HCT116 (cell line): ENCODE results near the gene BTBD9. TPM values are rescaled to one million over a fixed set of nuclear protein-coding genes. Genes with fewer than 3 reads are reported as not detected.

Experiments
- ATAC-seq: fragments of 200-7000 bp; cut with Tn5 transposase; 2 replicates; pipeline ENCODE4 v1.9.1; 2020; ENCODE audit warnings: mild to moderate bottlenecking, moderate library complexity
- BruUV-seq: library from RNA; stranded (reverse); fragments of 400-500 nt; replicated peaks from 2 replicates; lab custom pipeline; 2021; lab: Mats Ljungman, UMichigan
- CTCF ChIA-PET: fragments of 300-600 bp; sonication (Branson Sonifier 250); formaldehyde crosslinking; loops from one replicate; lab custom pipeline; 2021; ENCODE audit warnings: antibody characterized with exemption; lab: Charles Lee
- POLR2A ChIA-PET: fragments of 300-600, 350-600 bp; sonication (Branson Sonifier 250); formaldehyde crosslinking; loops from one replicate; lab custom pipeline; 2021; ENCODE audit warnings: antibody characterized with exemption; lab: Charles Lee
- RAD21 ChIA-PET, 2 experiments: fragments of 300-600 bp; sonication (Branson Sonifier 250); formaldehyde crosslinking; loops; one replicate each; lab custom pipeline; 2023; ENCODE audit warnings: low total read pairs in 2 of 2; ENCODE audit not compliant: uncharacterized antibody in 2 of 2, unreplicated experiment in 2 of 2, low non-redundant PET in 1 of 2; lab: Charles Lee
- DNase-seq: peaks from one replicate; pipeline ENCODE4 v3.0.0-alpha.2; 2010; ENCODE audit warnings: low read depth, low spot score
- H2AFZ ChIP-seq: fragments of 200-600 bp; shearing (Covaris generic), sonication (generic); 2 replicates; pipeline ENCODE4 v1.6.1; 2017; ENCODE audit warnings: low read depth, mixed run types, mixed read lengths, antibody characterized with exemption, low read length; ENCODE audit not compliant: poor library complexity, severe bottlenecking
- H3K27ac ChIP-seq: 2 replicates; pipeline ENCODE4 v1.5.1; 2012; ENCODE audit warnings: low read depth, low read length
- H3K27me3 ChIP-seq: fragments of 200-600 bp; sonication (generic); 2 replicates; pipeline ENCODE4 v1.6.1; 2016; ENCODE audit warnings: mixed run types, low read length, mixed read lengths; ENCODE audit not compliant: insufficient read depth
- H3K36me3 ChIP-seq, 2 experiments: fragments of 200-500 bp in 1 of 2; fragments of 200-600 bp in 1 of 2; sonication (Bioruptor generic) in 1 of 2; sonication (generic) in 1 of 2; 2 replicates each; pipeline versions ENCODE4 v1.5.1 to v1.6.1; 2014 to 2016; ENCODE audit warnings: low read length in 2 of 2, inconsistent platforms in 1 of 2, mixed read lengths in 1 of 2, mixed run types in 1 of 2; ENCODE audit not compliant: insufficient read depth in 2 of 2, control insufficient read depth in 1 of 2
- H3K4me1 ChIP-seq, 2 experiments: fragments of 200-600 bp in 1 of 2; sonication (generic) in 1 of 2; 2 replicates each; pipeline versions ENCODE4 v1.5.1 to v1.6.1; 2012 to 2017; ENCODE audit warnings: low read length in 2 of 2, inconsistent platforms in 1 of 2, mild to moderate bottlenecking in 1 of 2, mixed read lengths in 1 of 2, mixed run types in 1 of 2, moderate library complexity in 1 of 2; ENCODE audit not compliant: insufficient read depth in 2 of 2, control insufficient read depth in 1 of 2
- H3K4me2 ChIP-seq: fragments of 200-600 bp; sonication (generic); 2 replicates; pipeline ENCODE4 v1.6.1; 2017; ENCODE audit warnings: mixed run types, low read length, mixed read lengths
- H3K4me3 ChIP-seq, 2 experiments: fragments of 200-600 bp in 1 of 2; sonication (generic) in 1 of 2; replicated peaks in 1 of 2; 2 replicates each; pipeline ENCODE4 v1.5.1; 2011 to 2016; ENCODE audit warnings: low read length in 2 of 2, control low read depth in 1 of 2, low read depth in 1 of 2, mild to moderate bottlenecking in 1 of 2, mixed read lengths in 1 of 2, mixed run types in 1 of 2
- H3K79me2 ChIP-seq: fragments of 200-600 bp; sonication (generic); 2 replicates; pipeline ENCODE4 v1.6.1; 2017; ENCODE audit warnings: mild to moderate bottlenecking, mixed run types, low read length, moderate library complexity, mixed read lengths; ENCODE audit not compliant: insufficient read depth
- H3K9ac ChIP-seq: fragments of 200-600 bp; sonication (generic); 2 replicates; pipeline ENCODE4 v1.6.1; 2016; ENCODE audit warnings: low read length, mixed read lengths
- H3K9me2 ChIP-seq: fragments of 200-600 bp; sonication (generic), shearing (Covaris generic); 2 replicates; pipeline ENCODE4 v1.6.1; 2017; ENCODE audit warnings: mixed run types, mild to moderate bottlenecking, moderate library complexity; ENCODE audit not compliant: insufficient read depth
- H3K9me3 ChIP-seq, 2 experiments: fragments of 200-500 bp in 1 of 2; fragments of 200-600 bp in 1 of 2; sonication (Bioruptor generic) in 1 of 2; sonication (generic) in 1 of 2; 2 replicates each; pipeline ENCODE4 v1.6.1; 2014 to 2017; ENCODE audit warnings: low read length in 2 of 2, mixed read lengths in 2 of 2, inconsistent platforms in 1 of 2, low read depth in 1 of 2, mild to moderate bottlenecking in 1 of 2, mixed run types in 1 of 2, moderate library complexity in 1 of 2; ENCODE audit not compliant: control insufficient read depth in 1 of 2, insufficient read depth in 1 of 2
- H4K20me1 ChIP-seq: fragments of 200-600 bp; sonication (generic), shearing (Covaris generic); 2 replicates; pipeline ENCODE4 v1.6.1; 2017; ENCODE audit warnings: mixed run types, mild to moderate bottlenecking, moderate library complexity; ENCODE audit not compliant: insufficient read depth
- ATF3 ChIP-seq: IDR thresholded peaks from 2 replicates; pipeline ENCODE4 v1.6.1; 2012
- CBX3 ChIP-seq: IDR thresholded peaks from 2 replicates; pipeline ENCODE4 v1.6.1; 2012; ENCODE audit warnings: low read depth
- CEBPB ChIP-seq: IDR thresholded peaks from 2 replicates; pipeline ENCODE4 v1.6.1; 2012; ENCODE audit warnings: low read depth
- EGR1 ChIP-seq: IDR thresholded peaks from 2 replicates; pipeline ENCODE4 v1.6.1; 2012; ENCODE audit warnings: low read depth
- ELF1 ChIP-seq: IDR thresholded peaks from 2 replicates; pipeline ENCODE4 v1.6.1; 2012; ENCODE audit warnings: low read depth, borderline replicate concordance
- EZH2 ChIP-seq: fragments of 200-600 bp; sonication (generic); IDR thresholded peaks from 2 replicates; pipeline ENCODE4 v1.6.1; 2017; ENCODE audit warnings: antibody characterized with exemption, mixed run types
- FOSL1 ChIP-seq: IDR thresholded peaks from 2 replicates; pipeline ENCODE4 v1.6.1; 2012; ENCODE audit warnings: low read depth
- JUND ChIP-seq: IDR thresholded peaks from 2 replicates; pipeline ENCODE4 v1.6.1; 2012
- MAX ChIP-seq: IDR thresholded peaks from 2 replicates; pipeline ENCODE4 v1.6.1; 2012
- POLR2AphosphoS5 ChIP-seq: IDR thresholded peaks from 2 replicates; pipeline ENCODE4 v1.6.1; 2011; ENCODE audit warnings: mild to moderate bottlenecking, low read depth, low read length, moderate library complexity
- RAD21 ChIP-seq: IDR thresholded peaks from 2 replicates; pipeline ENCODE4 v1.6.1; 2012; ENCODE audit warnings: low read depth, mild to moderate bottlenecking
- SP1 ChIP-seq: IDR thresholded peaks from 2 replicates; pipeline ENCODE4 v1.6.1; 2012; ENCODE audit warnings: low read depth
- SRF ChIP-seq: IDR thresholded peaks from 2 replicates; pipeline ENCODE4 v1.6.1; 2012; ENCODE audit warnings: low read depth
- YY1 ChIP-seq: IDR thresholded peaks from 2 replicates; pipeline ENCODE4 v1.6.1; 2011; ENCODE audit warnings: low read length, low read depth, moderate library complexity, mild to moderate bottlenecking; ENCODE audit not compliant: insufficient replicate concordance; ENCODE audit errors: extremely low read depth
- ZBTB33 ChIP-seq: IDR thresholded peaks from 2 replicates; pipeline ENCODE4 v1.6.1; 2011; ENCODE audit warnings: mild to moderate bottlenecking, low read length, moderate library complexity; ENCODE audit not compliant: insufficient replicate concordance; ENCODE audit errors: extremely low read depth
- intact Hi-C: fragments of 100-400 bp; cut with micrococcal nuclease; formaldehyde crosslinking; loops from 2 replicates; pipeline ENCODE4 v1.10.0; 2022
- total RNA-seq: library from RNA; stranded (reverse); gene quantifications from one replicate; pipeline ENCODE4 v1.2.1, GENCODE V29; 2021; ENCODE audit not compliant: unreplicated experiment
- TF ChIP-seq, protein P1 (sequence below): IDR thresholded peaks from 2 replicates; pipeline ENCODE4 v1.6.1; 2012; ENCODE audit warnings: low read depth

Gene BTBD9
- total RNA-seq, 1 experiment from 2014 or later = 10.9 TPM

- BruUV-seq = no TSS peak
- TF ChIP-seq FOSL1 = no peak
- TF ChIP-seq EGR1 = no peak
- no peak for TF ChIP-seq MAX
- TF ChIP-seq, all 23 proteins: peak for 0
- Histone ChIP-seq H3K4me3 (no peak overlapping the region), H3K9me2 (no peaks in the 10 kb centered on the region), H3K9me3 (no peaks in the 10 kb centered on the region), H3K27me3 (no peaks in the 10 kb centered on the region), H2AFZ (no peak overlapping the region), H3K27ac (no peak overlapping the region), H3K9ac (no peak overlapping the region), H3K79me2 (no peaks in the 10 kb centered on the region), H4K20me1 (no peaks in the 10 kb centered on the region), H3K4me2 (no peak overlapping the region), H3K4me1 (no peaks in the 10 kb centered on the region), H3K36me3 (no peaks in the 10 kb centered on the region)
- RAD21 ChIA-PET = no interaction called here
- CTCF ChIA-PET = interaction anchor here (1.4 kb wide), 1 partner anchor 326 kb away, joined by 3 read pairs; no protein-coding TSS in a partner anchor
- no peak for DNase-seq
- ATAC-seq = no peak
- intact Hi-C loops = no loop called here
- POLR2A ChIA-PET = no interaction called here
Observed at GRCh38 chr6:38168126-38168525, 471.6 kb downstream of the BTBD9 start.

DNA sequence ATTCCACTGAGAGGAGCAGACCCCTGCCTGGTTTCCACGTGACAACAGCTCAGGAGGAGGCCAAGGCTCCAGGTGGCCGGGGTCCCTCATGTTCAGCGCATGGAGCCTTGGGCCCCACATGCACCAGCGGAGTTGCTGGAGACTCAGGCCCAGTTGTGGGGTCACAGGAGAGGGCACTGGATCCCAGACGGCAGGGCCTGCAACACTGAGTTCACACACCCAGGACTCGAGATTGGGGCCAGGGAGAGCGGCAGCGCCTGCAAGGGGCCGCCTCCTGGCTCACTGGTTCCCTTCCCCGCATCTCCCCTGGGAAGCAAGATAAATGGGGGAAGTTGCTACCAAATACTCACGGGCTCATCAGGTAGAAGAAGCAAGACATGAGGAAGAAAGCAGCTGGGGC is 472.1 kb downstream of the BTBD9 start:
- H3K27me3 ChIP-seq = no peaks in the 10 kb centered on the region
- intact Hi-C loops = no loop called here
- RAD21 ChIA-PET = no interaction called here
- no peak overlapping the region for H2AFZ ChIP-seq
- DNase-seq (no peak), ATAC-seq (no peak)
- POLR2A ChIA-PET = no interaction called here
- no peaks in the 10 kb centered on the region for H4K20me1 ChIP-seq
- no peaks in the 10 kb centered on the region for H3K9me2 ChIP-seq
- no peaks in the 10 kb centered on the region for H3K4me1 ChIP-seq
- H3K4me2 ChIP-seq = no peak overlapping the region
- no peak overlapping the region for H3K27ac ChIP-seq
- CTCF ChIA-PET = no interaction called here
- H3K36me3 ChIP-seq = no peaks in the 10 kb centered on the region
- H3K4me3 ChIP-seq = no peak overlapping the region
- no TSS peak for BruUV-seq
- H3K79me2 ChIP-seq = no peaks in the 10 kb centered on the region
- H3K9ac ChIP-seq = no peak overlapping the region
- H3K9me3 ChIP-seq = no peaks in the 10 kb centered on the region
- TF ChIP-seq ZBTB33 (no peak), CEBPB (no peak), SRF (no peak), EZH2 (no peak), ATF3 (no peak), RAD21 (no peak), EGR1 (no peak), SP1 (no peak), CBX3 (no peak), POLR2AphosphoS5 (no peak), JUND (no peak), MAX (no peak), YY1 (no peak), ELF1 (no peak)
- TF ChIP-seq, protein P1, sequence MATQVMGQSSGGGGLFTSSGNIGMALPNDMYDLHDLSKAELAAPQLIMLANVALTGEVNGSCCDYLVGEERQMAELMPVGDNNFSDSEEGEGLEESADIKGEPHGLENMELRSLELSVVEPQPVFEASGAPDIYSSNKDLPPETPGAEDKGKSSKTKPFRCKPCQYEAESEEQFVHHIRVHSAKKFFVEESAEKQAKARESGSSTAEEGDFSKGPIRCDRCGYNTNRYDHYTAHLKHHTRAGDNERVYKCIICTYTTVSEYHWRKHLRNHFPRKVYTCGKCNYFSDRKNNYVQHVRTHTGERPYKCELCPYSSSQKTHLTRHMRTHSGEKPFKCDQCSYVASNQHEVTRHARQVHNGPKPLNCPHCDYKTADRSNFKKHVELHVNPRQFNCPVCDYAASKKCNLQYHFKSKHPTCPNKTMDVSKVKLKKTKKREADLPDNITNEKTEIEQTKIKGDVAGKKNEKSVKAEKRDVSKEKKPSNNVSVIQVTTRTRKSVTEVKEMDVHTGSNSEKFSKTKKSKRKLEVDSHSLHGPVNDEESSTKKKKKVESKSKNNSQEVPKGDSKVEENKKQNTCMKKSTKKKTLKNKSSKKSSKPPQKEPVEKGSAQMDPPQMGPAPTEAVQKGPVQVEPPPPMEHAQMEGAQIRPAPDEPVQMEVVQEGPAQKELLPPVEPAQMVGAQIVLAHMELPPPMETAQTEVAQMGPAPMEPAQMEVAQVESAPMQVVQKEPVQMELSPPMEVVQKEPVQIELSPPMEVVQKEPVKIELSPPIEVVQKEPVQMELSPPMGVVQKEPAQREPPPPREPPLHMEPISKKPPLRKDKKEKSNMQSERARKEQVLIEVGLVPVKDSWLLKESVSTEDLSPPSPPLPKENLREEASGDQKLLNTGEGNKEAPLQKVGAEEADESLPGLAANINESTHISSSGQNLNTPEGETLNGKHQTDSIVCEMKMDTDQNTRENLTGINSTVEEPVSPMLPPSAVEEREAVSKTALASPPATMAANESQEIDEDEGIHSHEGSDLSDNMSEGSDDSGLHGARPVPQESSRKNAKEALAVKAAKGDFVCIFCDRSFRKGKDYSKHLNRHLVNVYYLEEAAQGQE = no peak
